ENCODE data around the gene WDR93.

The WDR93 gene

GRCh38 chr15:89755701-89756100, 65.1 kb downstream of the WDR93 start:
- no peak for TF ChIP-seq ZNF274 (IDR thresholded peaks at IDR 0.05; ENCODE audit: low read depth, low read length)
- H3K4me3 ChIP-seq (ENCODE audit: low read length), result no peak overlapping the region

- TF ChIP-seq ZNF274 (IDR thresholded peaks at IDR 0.05; ENCODE audit: low read depth, low read length), result no peak
- no peak overlapping the region for H3K4me3 ChIP-seq (ENCODE audit: low read length)
These were observed 66.3 kb downstream of the WDR93 start for GRCh38 chr15:89756897-89757296.

- no peak overlapping the region for H3K4me3 ChIP-seq (ENCODE audit: low read length)
- TF ChIP-seq ZNF274 (IDR thresholded peaks at IDR 0.05; ENCODE audit: low read depth, low read length), result no peak
These were observed 67.7 kb downstream of the WDR93 start for GRCh38 chr15:89758283-89758682.

- TF ChIP-seq ZNF274 (IDR thresholded peaks at IDR 0.05; ENCODE audit: low read depth, low read length), result no peak
- no peak overlapping the region for H3K4me3 ChIP-seq (ENCODE audit: low read length)
These were observed 68.4 kb downstream of the WDR93 start for GRCh38 chr15:89758981-89759380.

- no peak for TF ChIP-seq ZNF274 (IDR thresholded peaks at IDR 0.05; ENCODE audit: low read depth, low read length)
- H3K4me3 ChIP-seq (ENCODE audit: low read length), result no peak overlapping the region
These were observed 69.2 kb downstream of the WDR93 start for GRCh38 chr15:89759835-89760234.

- no peak overlapping the region for H3K4me3 ChIP-seq (ENCODE audit: low read length)
- no peak for TF ChIP-seq ZNF274 (IDR thresholded peaks at IDR 0.05; ENCODE audit: low read depth, low read length)
These were observed 69.8 kb downstream of the WDR93 start for GRCh38 chr15:89760303-89761008.

- no peak overlapping the region for H3K4me3 ChIP-seq (ENCODE audit: low read length)
- no peak for TF ChIP-seq ZNF274 (IDR thresholded peaks at IDR 0.05; ENCODE audit: low read depth, low read length)
These were observed 70.6 kb downstream of the WDR93 start for GRCh38 chr15:89761009-89761831.

GRCh38 chr15:89761929-89762328, 71.3 kb downstream of the WDR93 start:
- TF ChIP-seq ZNF274 (IDR thresholded peaks at IDR 0.05; ENCODE audit: low read depth, low read length), result no peak
- no peak overlapping the region for H3K4me3 ChIP-seq (ENCODE audit: low read length)

GRCh38 chr15:89765694-89766093, 75.1 kb downstream of the WDR93 start:
- TF ChIP-seq ZNF274 (IDR thresholded peaks at IDR 0.05; ENCODE audit: low read depth, low read length), result no peak
- H3K4me3 ChIP-seq (ENCODE audit: low read length), result no peak overlapping the region

GRCh38 chr15:89766357-89767311, 76.0 kb downstream of the WDR93 start:
- H3K4me3 ChIP-seq (ENCODE audit: low read length), result no peak overlapping the region
- TF ChIP-seq ZNF274 (IDR thresholded peaks at IDR 0.05; ENCODE audit: low read depth, low read length), result no peak

GRCh38 chr15:89767411-89767915, 76.9 kb downstream of the WDR93 start:
- no peak overlapping the region for H3K4me3 ChIP-seq (ENCODE audit: low read length)
- no peak for TF ChIP-seq ZNF274 (IDR thresholded peaks at IDR 0.05; ENCODE audit: low read depth, low read length)

- no peak for TF ChIP-seq ZNF274 (IDR thresholded peaks at IDR 0.05; ENCODE audit: low read depth, low read length)
- H3K4me3 ChIP-seq (ENCODE audit: low read length), result no peak overlapping the region
These were observed 77.5 kb downstream of the WDR93 start for GRCh38 chr15:89768071-89768500.

- no peak overlapping the region for H3K4me3 ChIP-seq (ENCODE audit: low read length)
- TF ChIP-seq ZNF274 (IDR thresholded peaks at IDR 0.05; ENCODE audit: low read depth, low read length), result no peak
These were observed 78.8 kb downstream of the WDR93 start for GRCh38 chr15:89769366-89769765.

- no peak overlapping the region for H3K4me3 ChIP-seq (ENCODE audit: low read length)
- TF ChIP-seq ZNF274 (IDR thresholded peaks at IDR 0.05; ENCODE audit: low read depth, low read length), result no peak
These were observed 79.4 kb downstream of the WDR93 start for GRCh38 chr15:89770041-89770440.

Measured in GM08714 (cell line).